H1 (cell line): ENCODE results near the gene TMEM255B. TPM values are rescaled to one million over a fixed set of nuclear protein-coding genes. Genes with fewer than 3 reads are reported as not detected.

ENCODE experiments used
- CTCF ChIA-PET: fragments of 300-600 bp; sonication (Branson Sonifier 250); formaldehyde crosslinking; loops from one replicate; lab custom pipeline; 2021; ENCODE audit not compliant: partially characterized antibody; lab: Charles Lee
- POLR2A ChIA-PET: fragments of 300-600 bp; sonication (Branson Sonifier 250); formaldehyde crosslinking; loops from one replicate; lab custom pipeline; 2021; ENCODE audit warnings: inconsistent platforms; ENCODE audit not compliant: partially characterized antibody; lab: Charles Lee
- DNase-seq, 2 experiments: peaks; one replicate each; pipeline versions ENCODE4 v3.0.0 to v3.0.0-alpha.2; 2010 to 2022; ENCODE audit warnings: low spot score in 2 of 2, low read depth in 1 of 2, mixed read lengths in 1 of 2
- FAIRE-seq: peaks from 2 replicates; lab custom pipeline; 2011; peaks lifted over from hg19 to GRCh38; lab: Jason Lieb, UNC
- H2AFZ ChIP-seq: 2 replicates; pipeline ENCODE4 v1.8.1; 2012; ENCODE audit warnings: low read length, inconsistent platforms
- H2AK5ac ChIP-seq: 2 replicates; pipeline ENCODE4 v1.6.1; 2013; ENCODE audit warnings: low read depth, low read length
- H2BK120ac ChIP-seq: replicated peaks from 2 replicates; pipeline ENCODE3; 2013; ENCODE audit warnings: low read depth, low read length, inconsistent platforms
- H2BK12ac ChIP-seq: 2 replicates; pipeline ENCODE4 v1.6.1; 2013; ENCODE audit warnings: low read depth, low read length
- H2BK15ac ChIP-seq: 2 replicates; pipeline ENCODE4 v1.6.1; 2013; ENCODE audit warnings: low read length
- H2BK20ac ChIP-seq: 2 replicates; pipeline ENCODE4 v1.6.1; 2013; ENCODE audit warnings: low read length
- H2BK5ac ChIP-seq: 2 replicates; pipeline ENCODE4 v1.6.1; 2013; ENCODE audit warnings: low read depth, low read length
- H3K14ac ChIP-seq: 2 replicates; pipeline ENCODE4 v1.6.1; 2013; ENCODE audit warnings: inconsistent platforms; ENCODE audit not compliant: insufficient read length
- H3K18ac ChIP-seq: 2 replicates; pipeline ENCODE4 v1.6.1; 2013; ENCODE audit warnings: low read length; ENCODE audit errors: extremely low read depth
- H3K23ac ChIP-seq: 2 replicates; pipeline ENCODE4 v1.6.1; 2013; ENCODE audit warnings: inconsistent platforms; ENCODE audit not compliant: insufficient read length
- H3K23me2 ChIP-seq: 2 replicates; pipeline ENCODE4 v1.6.1; 2013; ENCODE audit warnings: low read depth, low read length
- H3K27ac ChIP-seq: 2 replicates; pipeline ENCODE4 v1.6.1; 2011; ENCODE audit warnings: low read depth, low read length, inconsistent platforms
- H3K27me3 ChIP-seq, 4 experiments: replicated peaks in 1 of 4; 1 replicate in 1 of 4; 2 replicates in 3 of 4; pipeline versions ENCODE4 v1.6.1 to v1.8.1; 2011 to 2013; ENCODE audit warnings: low read length in 3 of 4, mild to moderate bottlenecking in 3 of 4, inconsistent platforms in 2 of 4, mixed read lengths in 2 of 4, moderate library complexity in 1 of 4; ENCODE audit not compliant: control insufficient read depth in 3 of 4, insufficient read depth in 3 of 4; ENCODE audit errors: extremely low read depth in 1 of 4
- H3K36me3 ChIP-seq, 4 experiments: 2 replicates each; pipeline versions ENCODE4 v1.6.1 to v1.8.1; 2011 to 2013; ENCODE audit warnings: mild to moderate bottlenecking in 4 of 4, low read length in 3 of 4, moderate library complexity in 2 of 4, control low read depth in 1 of 4, inconsistent platforms in 1 of 4; ENCODE audit not compliant: insufficient read depth in 4 of 4, control insufficient read depth in 2 of 4
- H3K4ac ChIP-seq: replicated peaks from 2 replicates; pipeline ENCODE3; 2013; ENCODE audit warnings: low read length, low read depth, mixed read lengths, inconsistent platforms; ENCODE audit not compliant: insufficient read length
- H3K4me1 ChIP-seq, 4 experiments: replicated peaks in 1 of 4; 1 replicate in 1 of 4; 2 replicates in 3 of 4; pipeline versions ENCODE4 v1.6.1 to v1.8.1; 2011 to 2013; ENCODE audit warnings: low read length in 3 of 4, inconsistent platforms in 2 of 4, mixed read lengths in 1 of 4; ENCODE audit not compliant: insufficient read depth in 4 of 4, control insufficient read depth in 3 of 4
- H3K4me2 ChIP-seq, 2 experiments: 2 replicates each; pipeline versions ENCODE4 v1.6.1 to v1.8.1; 2011 to 2013; ENCODE audit warnings: low read depth in 2 of 2, low read length in 2 of 2, control low read depth in 1 of 2, inconsistent platforms in 1 of 2, mild to moderate bottlenecking in 1 of 2; ENCODE audit not compliant: insufficient read depth in 1 of 2
- H3K4me3 ChIP-seq, 4 experiments: fragments of 200-600, 300-600 bp in 1 of 4; sonication (generic), shearing (Covaris generic), sonication (Bioruptor Twin) in 1 of 4; 2 replicates each; pipeline versions ENCODE4 v1.5.1 to v1.8.1; 2011 to 2016; ENCODE audit warnings: low read length in 4 of 4, low read depth in 3 of 4, control low read depth in 2 of 4, inconsistent platforms in 2 of 4, mild to moderate bottlenecking in 2 of 4, mixed read lengths in 1 of 4, moderate library complexity in 1 of 4; ENCODE audit not compliant: insufficient read depth in 2 of 4; ENCODE audit errors: extremely low read depth in 1 of 4
- H3K56ac ChIP-seq: replicated peaks from 2 replicates; pipeline ENCODE3; 2013; ENCODE audit warnings: low read depth, mild to moderate bottlenecking, mixed read lengths, low read length, inconsistent platforms; ENCODE audit not compliant: insufficient read length
- H3K79me1 ChIP-seq: 2 replicates; pipeline ENCODE4 v1.6.1; 2013; ENCODE audit warnings: low read depth, low read length, control low read depth
- H3K79me2 ChIP-seq, 2 experiments: 2 replicates each; pipeline versions ENCODE4 v1.6.1 to v1.8.1; 2012 to 2013; ENCODE audit warnings: low read length in 2 of 2, mild to moderate bottlenecking in 2 of 2, inconsistent platforms in 1 of 2; ENCODE audit not compliant: insufficient read depth in 2 of 2, control insufficient read depth in 1 of 2
- H3K9ac ChIP-seq, 4 experiments: replicated peaks in 1 of 4; 1 replicate in 1 of 4; 2 replicates in 3 of 4; pipeline versions ENCODE4 v1.6.1 to v1.8.1; 2011 to 2013; ENCODE audit warnings: low read depth in 3 of 4, low read length in 3 of 4, control low read depth in 2 of 4, mild to moderate bottlenecking in 2 of 4, moderate library complexity in 2 of 4, inconsistent platforms in 1 of 4; ENCODE audit errors: extremely low read depth in 1 of 4
- H3K9me3 ChIP-seq, 2 experiments: 2 replicates each; pipeline versions ENCODE4 v1.6.1 to v1.8.1; 2012 to 2013; ENCODE audit warnings: mild to moderate bottlenecking in 2 of 2, moderate library complexity in 2 of 2, control low read depth in 1 of 2, inconsistent platforms in 1 of 2, low read depth in 1 of 2, low read length in 1 of 2, mixed read lengths in 1 of 2; ENCODE audit not compliant: insufficient read depth in 2 of 2
- H4K20me1 ChIP-seq, 2 experiments: replicated peaks in 1 of 2; 2 replicates each; pipeline versions ENCODE3 to v1.8.1; 2011 to 2013; ENCODE audit warnings: inconsistent platforms in 2 of 2, low read length in 2 of 2, mild to moderate bottlenecking in 1 of 2; ENCODE audit not compliant: insufficient read depth in 2 of 2, control insufficient read depth in 1 of 2
- H4K5ac ChIP-seq: 2 replicates; pipeline ENCODE4 v1.6.1; 2013; ENCODE audit warnings: low read length, low read depth, mixed read lengths, inconsistent platforms; ENCODE audit not compliant: insufficient read length
- H4K8ac ChIP-seq: 2 replicates; pipeline ENCODE4 v1.8.0; 2013; ENCODE audit warnings: mild to moderate bottlenecking, moderate library complexity, low read length, inconsistent platforms; ENCODE audit not compliant: insufficient read depth; ENCODE audit errors: extremely low read depth
- H4K91ac ChIP-seq: replicated peaks from 2 replicates; pipeline ENCODE3; 2013; ENCODE audit warnings: low read length, mixed read lengths, inconsistent platforms; ENCODE audit not compliant: insufficient read length
- CBX5 ChIP-seq: fragments of 300-800, 300-1000 bp; sonication (generic); IDR thresholded peaks from 2 replicates; pipeline ENCODE4 v1.7.1; 2016; ENCODE audit warnings: antibody characterized with exemption, low read length, low read depth
- CTCF ChIP-seq, 3 experiments: IDR thresholded peaks; 1 replicate in 2 of 3; 2 replicates in 1 of 3; pipeline versions ENCODE4 v1.5.1 to v1.6.1; 2011; ENCODE audit warnings: low read length in 3 of 3, mild to moderate bottlenecking in 3 of 3, inconsistent platforms in 2 of 3, low read depth in 1 of 3, moderate library complexity in 1 of 3; ENCODE audit not compliant: insufficient read depth in 1 of 3; ENCODE audit errors: control extremely low read depth in 1 of 3
- KDM4A ChIP-seq: IDR thresholded peaks from one replicate; pipeline ENCODE4 v1.7.1; 2012; ENCODE audit warnings: low read depth, mild to moderate bottlenecking, moderate library complexity, low read length, inconsistent platforms; ENCODE audit not compliant: severe bottlenecking
- MAX ChIP-seq: IDR thresholded peaks from 2 replicates; pipeline ENCODE4 v1.6.1; 2012; ENCODE audit warnings: inconsistent platforms
- POLR2A ChIP-seq, 2 experiments: IDR thresholded peaks; 1 replicate in 1 of 2; 2 replicates in 1 of 2; pipeline ENCODE4 v1.6.1; 2011; ENCODE audit warnings: low read depth in 2 of 2, low read length in 2 of 2, mild to moderate bottlenecking in 2 of 2; ENCODE audit errors: control extremely low read depth in 1 of 2
- RAD21 ChIP-seq, 2 experiments: IDR thresholded peaks in 1 of 2; conservative IDR thresholded peaks in 1 of 2; 2 replicates each; pipeline ENCODE4 v1.6.1; 2011; ENCODE audit warnings: low read depth in 2 of 2, low read length in 2 of 2, improper control_type of control experiment in 1 of 2, inconsistent platforms in 1 of 2, mild to moderate bottlenecking in 1 of 2, moderate library complexity in 1 of 2
- RBBP5 ChIP-seq: IDR thresholded peaks from 2 replicates; pipeline ENCODE4 v1.7.1; 2012; ENCODE audit warnings: low read depth, mild to moderate bottlenecking, inconsistent platforms, low read length, moderate library complexity, borderline replicate concordance
- SIN3A ChIP-seq, 2 experiments: IDR thresholded peaks in 1 of 2; conservative IDR thresholded peaks in 1 of 2; 2 replicates each; pipeline ENCODE4 v1.6.1; 2011 to 2012; ENCODE audit warnings: low read length in 2 of 2, improper control_type of control experiment in 1 of 2, low read depth in 1 of 2, mild to moderate bottlenecking in 1 of 2
- WGBS, 2 experiments: shearing (Covaris generic) in 1 of 2; methylation state at CpG; one replicate each; pipeline versions ENCODE4 v1.1.6 to v1.1.7; 2013 to 2015; ENCODE audit warnings: low lambda C conversion rate in 2 of 2, mixed read lengths in 2 of 2, inconsistent platforms in 1 of 2, low coverage in 1 of 2, missing lambda C conversion rate in 1 of 2; ENCODE audit not compliant: insufficient replicate concordance in 2 of 2, insufficient coverage in 1 of 2, insufficient read length in 1 of 2; ENCODE audit errors: extremely low coverage in 1 of 2, missing lambda C conversion rate in 1 of 2; 5-methylcytosine and 5-hydroxymethylcytosine counted together
- polyA plus RNA-seq, 7 experiments: library from polyadenylated mRNA; depleted of rRNA in 3 of 7; stranded (reverse) in 5 of 7; unstranded in 2 of 7; fragments of >200 nt in 5 of 7; fragments of 200-250 nt in 2 of 7; gene quantifications; 1 replicate in 5 of 7; 2 replicates in 1 of 7; 4 replicates in 1 of 7; pipeline versions ENCODE4 v1.2.1 to v1.2.3, GENCODE V29; 2011 to 2013; ENCODE audit warnings: missing spikeins in 2 of 7, mixed read lengths in 2 of 7
- total RNA-seq: library from RNA; stranded (reverse); fragmentation: NEBNext Ultra II Directional; extraction: Animal tissue kit (Norgen Biotek cat#: 25700); gene quantifications from 2 replicates; pipeline ENCODE4 v1.2.1, GENCODE V29; 2021

Gene TMEM255B
- total and polyA plus RNA-seq, 2 of the 8 experiments (the other 6 are each of a cell fraction or from before 2014, with no cell fraction given), result 3.4 to 4.4 TPM

- Histone ChIP-seq H2BK120ac (no peak overlapping the region), H3K18ac (no peak overlapping the region), H4K5ac (no peak overlapping the region), H2BK15ac (no peak overlapping the region), H3K36me3 (no peaks in the 10 kb centered on the region), H3K27ac (no peak overlapping the region), H3K4me2 (0 out of 4 replicates have a peak overlapping the region, but pooled peaks of 1 of the 2 experiments have one; percentile 32), H3K27me3 (no peaks in the 10 kb centered on the region), H3K9ac (no peak overlapping the region), H3K4me1 (peaks cover 0 to 8% (median 6%) of the 10 kb centered on the region in 4 experiments; a peak in 4 of 7 replicates), H3K79me2 (no peaks in the 10 kb centered on the region), H3K4ac (no peak overlapping the region), H3K4me3 (peak overlapping the region in 1 of 4 experiments; percentile 30; a peak in 1 of 8 replicates), H3K79me1 (no peaks in the 10 kb centered on the region), H3K56ac (no peak overlapping the region), H3K9me3 (peaks cover 0 to 6% of the 10 kb centered on the region in 2 experiments; a peak in 1 of 4 replicates), H3K23ac (no peak overlapping the region), H4K8ac (no peak overlapping the region), H2AFZ (0 out of 2 replicates have a peak overlapping the region, but pooled peaks have one; percentile 71), H2BK20ac (no peak overlapping the region), H3K23me2 (peaks cover 10% of the 10 kb centered on the region; the same call in 1 of the 2 replicates), H4K91ac (no peak overlapping the region), H2AK5ac (no peak overlapping the region), H3K14ac (no peak overlapping the region), H4K20me1 (peaks cover 0 to 3% of the 10 kb centered on the region in 2 experiments), H2BK12ac (no peak overlapping the region), H2BK5ac (no peak overlapping the region)
- DNase-seq, result no peak
- ChIA-PET CTCF (interaction anchor here (0.7 to 3.8 kb wide), 33 partner anchors 9 to 433 kb away, joined by 3 to 32 read pairs (median 4); no protein-coding TSS in a partner anchor), POLR2A (interaction anchor here (0.9 to 1.0 kb wide), 2 partner anchors 10 to 25 kb away, joined by 3 read pairs; no protein-coding TSS in a partner anchor)
- 78% methylated on average over 18 of the region's 25 CpGs; no CpG with 5 or more reads in 1 of the 2 experiments for WGBS, 2 experiments
- FAIRE-seq, result no peak
- TF ChIP-seq CBX5 (no peak), RAD21 (IDR thresholded peaks at IDR 0.05 in 1 of 2, conservative IDR thresholded peaks at IDR 0.05 in 1 of 2; ENCODE audit: low read depth in 2 of 2, low read length in 2 of 2) (peak; percentile 57 to 67), SIN3A (conservative IDR thresholded peaks at IDR 0.05 in 1 of 2, IDR thresholded peaks at IDR 0.05 in 1 of 2; ENCODE audit: low read depth in 1 of 2, low read length in 2 of 2) (0 out of 4 replicates have a peak, but pooled peaks of 1 of the 2 experiments have one; percentile 7), KDM4A (no peak), RBBP5 (no peak), MAX (no peak), CTCF (IDR thresholded peaks at IDR 0.05; ENCODE audit: control extremely low read depth in 1 of 3, insufficient read depth in 1 of 3, low read depth in 1 of 3, low read length in 3 of 3) (peak in 2 of 3 experiments; percentile 38 to 54; a peak in 3 of 4 replicates), POLR2A (IDR thresholded peaks at IDR 0.05; ENCODE audit: control extremely low read depth in 1 of 2, low read depth in 2 of 2, low read length in 2 of 2) (no peak)
Measured at GRCh38 chr13:113802761-113803160, 43.7 kb downstream of the TMEM255B start.
